K562 (cell line): ENCODE data around the gene CSF1R. TPM values are rescaled to one million over a fixed set of nuclear protein-coding genes. Genes with fewer than 3 reads are reported as not detected.
A peak's percentile ranks its signal among the peaks of the same experiment; 100 is the strongest.

Experiments used
- ARID2 ChIP-seq: fragments of 450-650 bp; IDR thresholded peaks from 2 replicates; pipeline ENCODE4 v1.6.1; 2017; ENCODE audit warnings: antibody characterized with exemption, mild to moderate bottlenecking
- ARID3A ChIP-seq: IDR thresholded peaks from 2 replicates; pipeline ENCODE4 v1.6.1; 2012; ENCODE audit warnings: low read depth, low read length, improper control_type of control experiment, borderline replicate concordance
- CREB1 ChIP-seq, 2 experiments: sonication (generic) in 1 of 2; formaldehyde crosslinking in 1 of 2; IDR thresholded peaks; 2 replicates each; pipeline versions ENCODE4 v1.6.1 to v1.8.0; 2012 to 2022; ENCODE audit warnings: inconsistent platforms in 1 of 2, mild to moderate bottlenecking in 1 of 2, missing genetic modification reagents in 1 of 2, moderate library complexity in 1 of 2
- FUS ChIP-seq: fragments of 200-400 bp; formaldehyde crosslinking; optimal IDR thresholded peaks from 2 replicates; pipeline ENCODE3; 2017; ENCODE audit warnings: low read depth, low read length
- MTA2 ChIP-seq: fragments of 450-650 bp; IDR thresholded peaks from 2 replicates; pipeline ENCODE4 v1.6.1; 2016; ENCODE audit warnings: low read depth
- MYC ChIP-seq, 2 experiments: fragments of 250-450 bp in 1 of 2; sonication (Bioruptor Pico) in 1 of 2; IDR thresholded peaks; 2 replicates each; pipeline versions ENCODE4 v1.5.1 to v1.6.1; 2012 to 2021; ENCODE audit warnings: low read depth in 2 of 2, borderline replicate concordance in 1 of 2, improper control_type of control experiment in 1 of 2, low read length in 1 of 2, mild to moderate bottlenecking in 1 of 2, moderate library complexity in 1 of 2
- PCBP2 ChIP-seq: fragments of 200-400 bp; formaldehyde crosslinking; IDR thresholded peaks from 2 replicates; pipeline ENCODE4 v1.6.1; 2018; ENCODE audit warnings: low read length, low read depth, mild to moderate bottlenecking, moderate library complexity; ENCODE audit not compliant: poor library complexity, severe bottlenecking
- POLR2AphosphoS2 ChIP-seq: IDR thresholded peaks from 2 replicates; pipeline ENCODE4 v1.6.1; 2012; ENCODE audit warnings: low read length, improper control_type of control experiment
- RERE ChIP-seq: sonication (generic); formaldehyde crosslinking; IDR thresholded peaks from 2 replicates; pipeline ENCODE4 v1.8.0; 2023; ENCODE audit warnings: missing genetic modification reagents, mild to moderate bottlenecking, borderline replicate concordance
- TCF7L2 ChIP-seq: fragments of 150-350 bp; IDR thresholded peaks from 2 replicates; pipeline ENCODE4 v1.6.1; 2016; ENCODE audit warnings: low read depth, mild to moderate bottlenecking, low read length, moderate library complexity
- ZNF280B ChIP-seq: fragments of 250-450 bp; sonication (Bioruptor Pico); IDR thresholded peaks from 2 replicates; pipeline ENCODE4 v1.5.1; 2021; ENCODE audit warnings: mild to moderate bottlenecking
- ZSCAN32 ChIP-seq: fragments of 450-650 bp; formaldehyde crosslinking; IDR thresholded peaks from 2 replicates; pipeline ENCODE4 v1.4.0; 2020; ENCODE audit warnings: mild to moderate bottlenecking, moderate library complexity
- polyA plus RNA-seq, 8 experiments: library from polyadenylated mRNA; depleted of rRNA in 4 of 8; stranded (reverse) in 5 of 8; unstranded in 3 of 8; fragments of >200 nt; fragmentation: Nextera tagmentation in 2 of 8; fragmentation: Illumina TruSeq in 1 of 8; extraction: Ambion mirVana in 2 of 8; extraction: Trizol in 1 of 8; gene quantifications; 2 replicates each; pipeline versions ENCODE4 v1.2.1 to v1.2.3, GENCODE V29; 2011 to 2014; ENCODE audit warnings: inconsistent platforms in 1 of 8, missing spikeins in 1 of 8
- total RNA-seq, 7 experiments: library from RNA; depleted of rRNA in 6 of 7; stranded (reverse); fragments of >200 nt in 6 of 7; fragmentation: Illumina TruSeq in 2 of 7; extraction: Trizol in 2 of 7; gene quantifications; 2 replicates each; pipeline versions ENCODE4 v1.2.1 to v1.2.3, GENCODE V29; 2011 to 2021; ENCODE audit warnings: low replicate concordance in 1 of 7

CSF1R gene
- total and polyA plus RNA-seq, 9 of the 15 experiments (the other 6 are each of a cell fraction or from before 2014, with no cell fraction given) = 0.03 to 0.64 (median 0.20) TPM; not detected in 6

- no peak for TF ChIP-seq RERE (CRISPR knock-in tag)
- no peak for TF ChIP-seq PCBP2
- TF ChIP-seq MTA2 = no peak
- TF ChIP-seq ARID3A = no peak
- TF ChIP-seq CREB1 (IDR thresholded peaks at IDR 0.05) = 0 out of 2 replicates have a peak, but pooled peaks have one; percentile 28
- no peak for TF ChIP-seq CREB1 (CRISPR knock-in tag; IDR thresholded peaks at IDR 0.05)
- no peak for TF ChIP-seq TCF7L2
- TF ChIP-seq ZSCAN32 (CRISPR knock-in tag) = no peak
- peak; percentile 48; the same call in 1 of the 2 replicates for TF ChIP-seq MYC (IDR thresholded peaks at IDR 0.05; ENCODE audit: low read depth, low read length)
- no peak for TF ChIP-seq MYC (CRISPR knock-in tag; IDR thresholded peaks at IDR 0.05; ENCODE audit: borderline replicate concordance, low read depth)
- TF ChIP-seq POLR2AphosphoS2 = no peak
- TF ChIP-seq FUS = no peak
- TF ChIP-seq ZNF280B (CRISPR knock-in tag) = no peak
- TF ChIP-seq ARID2 = peak; percentile 80
Measured at GRCh38 chr5:150129813-150130492, 43.6 kb upstream of the CSF1R start (continued).
